GM23338 (cell line): ENCODE measurements around the gene UQCR11. TPM values are rescaled to one million over a fixed set of nuclear protein-coding genes. Genes with fewer than 3 reads are reported as not detected.

Experiments used
- ATAC-seq: fragments of 200-7000 bp; cut with Tn5 transposase; 3 replicates; pipeline ENCODE4 v1.9.1; 2020
- DNase-seq: peaks from one replicate; pipeline ENCODE4 v3.0.0-alpha.2; 2015; ENCODE audit warnings: low spot score
- H2AFZ ChIP-seq: fragments of 200-600 bp; sonication (generic); 2 replicates; pipeline ENCODE4 v1.8.0; 2016; ENCODE audit warnings: antibody characterized with exemption, mild to moderate bottlenecking, moderate library complexity
- H3F3A ChIP-seq: fragments of 200-600 bp; sonication (generic); replicated peaks from 2 replicates; pipeline ENCODE4 v1.8.0; 2017; ENCODE audit warnings: antibody characterized with exemption, mixed run types, low read depth
- H3K27ac ChIP-seq: fragments of 200-600 bp; sonication (generic); 2 replicates; pipeline ENCODE4 v1.6.1; 2016; ENCODE audit warnings: low read depth
- H3K27me3 ChIP-seq: fragments of 200-600 bp; sonication (generic); 2 replicates; pipeline ENCODE4 v1.8.0; 2016; ENCODE audit warnings: mild to moderate bottlenecking, mixed run types, moderate library complexity; ENCODE audit not compliant: insufficient read depth
- H3K36me3 ChIP-seq: fragments of 200-600 bp; sonication (generic); 2 replicates; pipeline ENCODE4 v1.8.0; 2016; ENCODE audit warnings: mild to moderate bottlenecking; ENCODE audit not compliant: insufficient read depth
- H3K4me1 ChIP-seq: fragments of 200-600 bp; sonication (generic); 2 replicates; pipeline ENCODE4 v1.8.0; 2016; ENCODE audit warnings: mild to moderate bottlenecking, moderate library complexity; ENCODE audit not compliant: insufficient read depth
- H3K4me2 ChIP-seq: fragments of 200-600 bp; sonication (generic); 2 replicates; pipeline ENCODE4 v1.7.1; 2017; ENCODE audit warnings: mixed run types
- H3K4me3 ChIP-seq: fragments of 200-600 bp; sonication (generic); 2 replicates; pipeline ENCODE4 v1.6.1; 2016; ENCODE audit warnings: mixed run types
- H3K79me2 ChIP-seq: fragments of 200-600 bp; sonication (generic); replicated peaks from 2 replicates; pipeline ENCODE4 v1.8.0; 2017; ENCODE audit warnings: mild to moderate bottlenecking; ENCODE audit not compliant: insufficient read depth
- H3K9me2 ChIP-seq: fragments of 200-600 bp; sonication (generic); 2 replicates; pipeline ENCODE4 v1.8.0; 2017; ENCODE audit not compliant: insufficient read depth
- H4K20me1 ChIP-seq: fragments of 200-600 bp; sonication (generic); replicated peaks from 2 replicates; pipeline ENCODE4 v1.8.0; 2017; ENCODE audit warnings: mild to moderate bottlenecking; ENCODE audit not compliant: insufficient read depth
- H3K27ac Mint-ChIP-seq: 2 replicates; pipeline ENCODE4 v1.8.0; 2020; ENCODE audit warnings: inconsistent platforms, mild to moderate bottlenecking, moderate library complexity, mixed read lengths
- H3K27me3 Mint-ChIP-seq: 3 replicates; pipeline ENCODE4 v1.8.0; 2022; ENCODE audit warnings: low read depth, mild to moderate bottlenecking, moderate library complexity, mixed read lengths, inconsistent platforms; ENCODE audit not compliant: insufficient read depth, poor library complexity
- H3K36me3 Mint-ChIP-seq: 3 replicates; pipeline ENCODE4 v1.8.0; 2021; ENCODE audit warnings: low read depth, mild to moderate bottlenecking, inconsistent platforms, moderate library complexity, mixed read lengths
- H3K4me1 Mint-ChIP-seq: 3 replicates; pipeline ENCODE4 v1.8.0; 2020; ENCODE audit warnings: mild to moderate bottlenecking, inconsistent platforms, mixed read lengths
- H3K4me3 Mint-ChIP-seq: 3 replicates; pipeline ENCODE4 v1.8.0; 2021; ENCODE audit warnings: moderate library complexity, mild to moderate bottlenecking, inconsistent platforms, mixed read lengths
- H3K9me3 Mint-ChIP-seq: 3 replicates; pipeline ENCODE4 v1.8.0; 2020; ENCODE audit warnings: moderate library complexity, mild to moderate bottlenecking, inconsistent platforms, mixed read lengths
- CTCF ChIP-seq, 2 experiments: fragments of 200-600 bp in 1 of 2; sonication (generic) in 1 of 2; conservative IDR thresholded peaks; 2 replicates each; pipeline versions ENCODE4 v1.5.1 to v1.6.1; 2016 to 2017; ENCODE audit warnings: antibody characterized with exemption in 2 of 2, low read depth in 2 of 2, mild to moderate bottlenecking in 2 of 2, moderate library complexity in 1 of 2
- ETS1 ChIP-seq: IDR thresholded peaks from 2 replicates; pipeline ENCODE4 v1.6.1; 2016; ENCODE audit warnings: antibody characterized with exemption
- JUNB ChIP-seq: IDR thresholded peaks from one replicate; pipeline ENCODE4 v1.6.1; 2016; ENCODE audit warnings: antibody characterized with exemption; ENCODE audit not compliant: unreplicated experiment
- NANOG ChIP-seq: IDR thresholded peaks from 2 replicates; pipeline ENCODE4 v1.6.1; 2016; ENCODE audit warnings: antibody characterized with exemption, borderline replicate concordance
- POLR2AphosphoS5 ChIP-seq: IDR thresholded peaks from 2 replicates; pipeline ENCODE4 v1.6.1; 2016; ENCODE audit warnings: antibody characterized with exemption, low read depth
- ZNF462 ChIP-seq: fragments of 250-450 bp; sonication (Bioruptor Pico); IDR thresholded peaks from 2 replicates; pipeline ENCODE4 v1.5.0; 2020; ENCODE audit warnings: mild to moderate bottlenecking, moderate library complexity
- long read RNA-seq: library from polyadenylated mRNA; unstranded; transcript quantifications from one replicate; pipeline ENCODE4 v2.0.0, GENCODE V29; 2020; ENCODE audit not compliant: unreplicated experiment
- polyA plus RNA-seq: library from polyadenylated mRNA; unstranded; fragments of >200 nt; fragmentation: Nextera tagmentation; extraction: Ambion mirVana; gene quantifications from 2 replicates; pipeline ENCODE4 v1.2.1, GENCODE V29; 2016
- total RNA-seq: library from RNA; depleted of rRNA; stranded (reverse); fragments of >200 nt; shearing (Covaris generic); gene quantifications from 2 replicates; pipeline ENCODE4 v1.2.3, GENCODE V29; 2014; rRNA removed

Gene UQCR11
- total RNA-seq (35.3 and 46.4 TPM in 2 replicates), polyA plus RNA-seq (413 and 414 TPM in 2 replicates)
- long read RNA-seq, transcript UQCR11-203 (3 exons, 1,324 nt) = major isoform, 221 of 223 reads
- long read RNA-seq, partial matches to known transcripts = 0 of 223 reads
- long read RNA-seq, other reads (novel, unspliced or antisense) = 2 of 223 reads

- H3K27me3 Mint-ChIP-seq = peaks cover 32% of the 10 kb centered on the region
- H3K36me3 ChIP-seq = no peaks in the 10 kb centered on the region; the same call in 1 of the 2 replicates
Observed at GRCh38 chr19:1605236-1606137, at the start of gene UQCR11. Gene UQCR11 (minus strand): TSS chr19:1605462. CDS start chr19:1605409, 53 bp downstream.

More at GRCh38 chr19:1605236-1606137, at the start of gene UQCR11:
- peak within 1 kb of the TSS; percentile 85 for H3K27ac ChIP-seq
- peaks cover 47% of the 10 kb centered on the region for H3K79me2 ChIP-seq
- peaks cover 8% of the 10 kb centered on the region for H3K4me1 ChIP-seq
- no peaks in the 10 kb centered on the region for H3K27me3 ChIP-seq
- H3K9me2 ChIP-seq = no peaks in the 10 kb centered on the region
- H3F3A ChIP-seq = peaks cover 30% of the 10 kb centered on the region
- H4K20me1 ChIP-seq = peaks cover 27% of the 10 kb centered on the region
- H3K27ac Mint-ChIP-seq = peak within 1 kb of the TSS; percentile 98
- peaks cover 9% of the 10 kb centered on the region; the same call in 2 of the 3 replicates for H3K4me1 Mint-ChIP-seq
- no peak for TF ChIP-seq ETS1
- peak; percentile 35 to 66; a peak in 2 of 4 replicates for TF ChIP-seq CTCF (conservative IDR thresholded peaks at IDR 0.05; ENCODE audit: low read depth in 2 of 2)
- no peak for TF ChIP-seq NANOG
- peak; percentile 85 for TF ChIP-seq POLR2AphosphoS5
- TF ChIP-seq ZNF462 (CRISPR knock-in tag) = no peak
- no peak for TF ChIP-seq JUNB
- DNase-seq (peak; percentile 96), ATAC-seq (peak; percentile 81)
- peak within 1 kb of the TSS; percentile 85 for H3K4me3 ChIP-seq
- H3K9me3 Mint-ChIP-seq = no peaks in the 10 kb centered on the region
- peak within 1 kb of the TSS; percentile 88 for H3K4me3 Mint-ChIP-seq
- H2AFZ ChIP-seq = peak within 1 kb of the TSS; percentile 72
- peaks cover 22% of the 10 kb centered on the region; the same call in 2 of the 3 replicates for H3K36me3 Mint-ChIP-seq
- peak within 1 kb of the TSS; percentile 95 for H3K4me2 ChIP-seq
